ENCODE measurements around the gene ZNF366.

The ZNF366 gene

DNA sequence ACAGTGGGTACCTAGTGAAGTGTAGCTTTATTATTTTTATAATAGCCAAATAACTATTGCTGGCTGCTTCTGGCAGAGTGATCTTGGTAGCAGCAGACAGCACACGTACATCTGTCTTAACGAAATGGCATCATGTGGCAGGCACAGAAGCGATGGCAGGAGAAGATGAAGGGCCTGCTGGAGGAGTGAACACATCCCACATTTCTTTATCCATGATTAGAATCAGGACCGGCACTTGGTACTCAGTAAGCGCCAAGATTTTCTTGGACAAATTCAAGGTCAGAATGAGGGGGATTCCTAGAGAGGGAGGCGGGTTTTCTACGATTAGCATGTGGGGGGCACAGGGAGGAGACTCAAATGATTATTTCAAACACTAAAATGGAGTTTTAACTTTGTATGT lies 23.0 kb upstream of the ZNF366 start:
- Histone ChIP-seq H3K36me3 (no peaks in the 10 kb centered on the region), H3K4me3 (ENCODE audit: low read depth in 1 of 2, low read length in 1 of 2) (no peak overlapping the region), H3K4me1 (ENCODE audit: control insufficient read depth in 1 of 2, insufficient read depth in 1 of 2, low read depth in 1 of 2, low read length in 1 of 2) (no peaks in the 10 kb centered on the region), H3K9me3 (no peaks in the 10 kb centered on the region), H3K27ac (no peak overlapping the region), H3K27me3 (no peaks in the 10 kb centered on the region)
- TF ChIP-seq, protein P1, sequence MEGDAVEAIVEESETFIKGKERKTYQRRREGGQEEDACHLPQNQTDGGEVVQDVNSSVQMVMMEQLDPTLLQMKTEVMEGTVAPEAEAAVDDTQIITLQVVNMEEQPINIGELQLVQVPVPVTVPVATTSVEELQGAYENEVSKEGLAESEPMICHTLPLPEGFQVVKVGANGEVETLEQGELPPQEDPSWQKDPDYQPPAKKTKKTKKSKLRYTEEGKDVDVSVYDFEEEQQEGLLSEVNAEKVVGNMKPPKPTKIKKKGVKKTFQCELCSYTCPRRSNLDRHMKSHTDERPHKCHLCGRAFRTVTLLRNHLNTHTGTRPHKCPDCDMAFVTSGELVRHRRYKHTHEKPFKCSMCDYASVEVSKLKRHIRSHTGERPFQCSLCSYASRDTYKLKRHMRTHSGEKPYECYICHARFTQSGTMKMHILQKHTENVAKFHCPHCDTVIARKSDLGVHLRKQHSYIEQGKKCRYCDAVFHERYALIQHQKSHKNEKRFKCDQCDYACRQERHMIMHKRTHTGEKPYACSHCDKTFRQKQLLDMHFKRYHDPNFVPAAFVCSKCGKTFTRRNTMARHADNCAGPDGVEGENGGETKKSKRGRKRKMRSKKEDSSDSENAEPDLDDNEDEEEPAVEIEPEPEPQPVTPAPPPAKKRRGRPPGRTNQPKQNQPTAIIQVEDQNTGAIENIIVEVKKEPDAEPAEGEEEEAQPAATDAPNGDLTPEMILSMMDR (IDR thresholded peaks at IDR 0.05) = no peak

GRCh38 chr5:72529383-72529782 lies 22.2 kb upstream of the ZNF366 start:
- Histone ChIP-seq H3K27me3 (no peaks in the 10 kb centered on the region), H3K27ac (no peak overlapping the region), H3K36me3 (no peaks in the 10 kb centered on the region), H3K4me3 (ENCODE audit: low read depth in 1 of 2, low read length in 1 of 2) (no peak overlapping the region), H3K4me1 (ENCODE audit: control insufficient read depth in 1 of 2, insufficient read depth in 1 of 2, low read depth in 1 of 2, low read length in 1 of 2) (no peaks in the 10 kb centered on the region), H3K9me3 (no peaks in the 10 kb centered on the region)
- TF ChIP-seq, protein P1 (IDR thresholded peaks at IDR 0.05) = no peak

GRCh38 chr5:72525816-72526215 lies 18.6 kb upstream of the ZNF366 start:
- Histone ChIP-seq H3K27me3 (no peaks in the 10 kb centered on the region), H3K27ac (no peak overlapping the region), H3K4me1 (ENCODE audit: control insufficient read depth in 1 of 2, insufficient read depth in 1 of 2, low read depth in 1 of 2, low read length in 1 of 2) (no peaks in the 10 kb centered on the region), H3K9me3 (no peaks in the 10 kb centered on the region), H3K4me3 (ENCODE audit: low read depth in 1 of 2, low read length in 1 of 2) (no peak overlapping the region), H3K36me3 (no peaks in the 10 kb centered on the region)
- TF ChIP-seq, protein P1 (IDR thresholded peaks at IDR 0.05) = no peak

DNA sequence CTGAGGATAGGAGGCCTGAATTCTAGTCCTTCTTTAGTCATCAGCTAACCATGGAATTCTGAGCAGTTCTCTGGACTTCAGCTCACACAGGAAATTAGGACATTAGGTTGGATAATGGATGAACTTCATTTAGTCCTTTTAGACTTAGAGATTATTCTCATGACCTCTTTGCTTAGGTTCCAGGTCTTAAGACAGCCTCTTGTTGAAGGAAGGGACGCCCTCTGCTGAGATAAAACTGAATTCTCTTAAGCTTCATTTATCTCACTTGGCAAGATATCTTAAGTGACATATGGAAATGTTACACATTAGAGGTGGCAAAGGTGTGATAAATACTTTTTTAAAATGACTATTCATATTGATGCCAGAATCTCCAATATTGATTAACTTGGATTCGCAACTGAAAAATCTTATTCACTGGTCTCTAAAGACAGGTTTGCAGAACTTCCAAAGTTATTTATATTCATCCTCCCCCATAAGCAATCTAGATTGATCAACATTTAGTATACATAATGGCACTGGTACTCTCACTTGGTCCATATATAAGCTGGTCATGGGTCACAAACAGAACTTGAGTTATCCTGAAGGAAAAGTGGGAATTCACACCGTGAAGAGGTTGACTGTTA lies 16.9 kb upstream of the ZNF366 start:
- no peaks in the 10 kb centered on the region for H3K9me3 ChIP-seq
- TF ChIP-seq, protein P1 (IDR thresholded peaks at IDR 0.05) = no peak
- H3K4me3 ChIP-seq (ENCODE audit: low read depth in 1 of 2, low read length in 1 of 2) = no peak overlapping the region
- no peaks in the 10 kb centered on the region for H3K27me3 ChIP-seq
- H3K36me3 ChIP-seq = no peaks in the 10 kb centered on the region
- H3K4me1 ChIP-seq (ENCODE audit: control insufficient read depth in 1 of 2, insufficient read depth in 1 of 2, low read depth in 1 of 2, low read length in 1 of 2) = no peaks in the 10 kb centered on the region
- H3K27ac ChIP-seq = no peak overlapping the region

DNA sequence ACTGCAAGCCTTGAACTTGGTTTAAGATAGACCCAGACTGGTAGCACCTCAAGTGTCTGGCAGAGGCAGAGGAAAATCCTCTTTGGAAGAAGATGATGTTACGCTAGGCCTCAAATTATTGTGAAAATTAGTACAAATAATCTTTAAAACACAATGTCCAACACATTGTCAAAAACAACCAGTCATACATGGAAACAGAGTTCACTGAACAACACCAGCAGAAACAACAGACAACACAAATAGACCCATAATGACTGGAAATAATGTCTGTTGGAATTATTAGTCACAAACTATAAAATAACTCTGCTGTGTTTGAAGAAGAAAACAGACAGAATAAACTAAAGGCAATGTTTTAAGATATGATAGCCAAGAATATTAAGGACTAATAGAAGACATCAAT lies 15.4 kb upstream of the ZNF366 start:
- H3K4me3 ChIP-seq (ENCODE audit: low read depth in 1 of 2, low read length in 1 of 2) = no peak overlapping the region
- H3K36me3 ChIP-seq = no peaks in the 10 kb centered on the region
- H3K27ac ChIP-seq = no peak overlapping the region
- H3K4me1 ChIP-seq (ENCODE audit: control insufficient read depth in 1 of 2, insufficient read depth in 1 of 2, low read depth in 1 of 2, low read length in 1 of 2) = no peaks in the 10 kb centered on the region
- no peaks in the 10 kb centered on the region for H3K27me3 ChIP-seq
- no peaks in the 10 kb centered on the region for H3K9me3 ChIP-seq
- TF ChIP-seq, protein P1 (IDR thresholded peaks at IDR 0.05) = no peak

DNA sequence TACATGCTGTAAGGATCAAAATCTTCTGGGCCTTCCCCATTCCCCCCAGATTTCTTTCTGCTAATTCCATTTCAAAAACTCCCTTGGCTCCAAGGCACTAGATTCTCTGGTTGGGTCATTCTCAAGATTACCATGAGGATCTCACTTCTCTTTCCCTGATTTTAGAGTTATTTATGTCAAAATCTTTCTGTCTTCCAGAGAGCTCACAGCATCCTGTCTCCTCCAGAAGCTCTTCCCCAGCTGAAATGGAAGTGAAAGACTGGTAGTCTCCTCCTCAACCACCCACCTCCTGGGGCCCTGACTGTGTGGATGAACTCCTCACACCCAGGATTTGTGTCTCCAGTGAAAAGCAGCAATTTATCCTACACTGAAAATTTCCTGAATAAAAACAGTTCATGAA lies 11.9 kb upstream of the ZNF366 start:
- Histone ChIP-seq H3K27me3 (no peaks in the 10 kb centered on the region), H3K4me1 (ENCODE audit: control insufficient read depth in 1 of 2, insufficient read depth in 1 of 2, low read depth in 1 of 2, low read length in 1 of 2) (no peaks in the 10 kb centered on the region), H3K27ac (no peak overlapping the region), H3K4me3 (ENCODE audit: low read depth in 1 of 2, low read length in 1 of 2) (no peak overlapping the region), H3K36me3 (no peaks in the 10 kb centered on the region), H3K9me3 (no peaks in the 10 kb centered on the region)
- TF ChIP-seq, protein P1 (IDR thresholded peaks at IDR 0.05) = no peak

Data from neutrophil (primary cell).